Prostate gland (tissue), 2 donors: ENCODE data around the gene NEO1.

Experiments
- CTCF ChIP-seq, 4 experiments: fragments of 200-600 bp in 2 of 4; fragments of 450-650 bp in 2 of 4; sonication (generic) in 2 of 4; IDR thresholded peaks; 1 replicate in 3 of 4; 2 replicates in 1 of 4; pipeline ENCODE4 v1.5.1; 2016 to 2019; ENCODE audit warnings: antibody characterized with exemption in 4 of 4, mild to moderate bottlenecking in 2 of 4, moderate library complexity in 2 of 4
- POLR2A ChIP-seq: fragments of 450-650 bp; IDR thresholded peaks from one replicate; pipeline ENCODE4 v1.6.1; 2016; ENCODE audit warnings: antibody characterized with exemption, mild to moderate bottlenecking
- POLR2AphosphoS5 ChIP-seq: sonication (generic); formaldehyde crosslinking; IDR thresholded peaks from one replicate; pipeline ENCODE4 v1.6.1; 2017; ENCODE audit warnings: antibody characterized with exemption

GRCh38 chr15:73047882-73048281 is 4.4 kb upstream of the NEO1 start:
- TF ChIP-seq CTCF (IDR thresholded peaks at IDR 0.05) (no peak), POLR2AphosphoS5 (no peak), POLR2A (no peak)
